GM21825 (cell line): ENCODE results near the gene CZIB.
A peak's percentile ranks its signal among the peaks of the same experiment; 100 is the strongest.

Experiments used
- ATAC-seq: cut with Tn5 transposase; IDR thresholded peaks from one replicate; pipeline ENCODE4 v1.9.1; 2021; ENCODE audit warnings: mild to moderate bottlenecking, moderate library complexity; ENCODE audit not compliant: unreplicated experiment

CZIB gene

GRCh38 chr1:53220171-53220961 is at the start of gene CZIB:
Gene CZIB, minus strand, starts transcription at chr1:53220634. Its CDS starts 59 bp downstream, at chr1:53220575.
- ATAC-seq: peak; percentile 89

- ATAC-seq: no peak
Measured at GRCh38 chr1:53270107-53270506, 49.7 kb upstream of the CZIB start.

GRCh38 chr1:53267761-53268160 is 47.3 kb upstream of the CZIB start:
- no peak for ATAC-seq

- ATAC-seq: no peak
Measured at GRCh38 chr1:53266038-53266437, 45.6 kb upstream of the CZIB start.

- no peak for ATAC-seq
Measured at GRCh38 chr1:53265581-53265980, 45.1 kb upstream of the CZIB start.

GRCh38 chr1:53264048-53264447 is 43.6 kb upstream of the CZIB start:
- no peak for ATAC-seq

- ATAC-seq: no peak
Measured at GRCh38 chr1:53262000-53262399, 41.6 kb upstream of the CZIB start.

- ATAC-seq: no peak
Measured at GRCh38 chr1:53260631-53261247, 40.3 kb upstream of the CZIB start.

GRCh38 chr1:53259932-53260331 is 39.5 kb upstream of the CZIB start:
- ATAC-seq: no peak

- no peak for ATAC-seq
Measured at GRCh38 chr1:53258216-53258615, 37.8 kb upstream of the CZIB start.

- ATAC-seq: no peak
Measured at GRCh38 chr1:53257454-53258081, 37.1 kb upstream of the CZIB start.

- ATAC-seq: no peak
Measured at GRCh38 chr1:53256511-53257453, 36.3 kb upstream of the CZIB start.

GRCh38 chr1:53255031-53255430 is 34.6 kb upstream of the CZIB start:
- ATAC-seq: no peak

- ATAC-seq: no peak
Measured at GRCh38 chr1:53254011-53254640, 33.7 kb upstream of the CZIB start.

GRCh38 chr1:53250325-53250724 is 29.9 kb upstream of the CZIB start:
- no peak for ATAC-seq

- ATAC-seq: no peak
Measured at GRCh38 chr1:53249706-53250105, 29.3 kb upstream of the CZIB start.

GRCh38 chr1:53246261-53247134 is 26.1 kb upstream of the CZIB start:
- no peak for ATAC-seq

- no peak for ATAC-seq
Measured at GRCh38 chr1:53244141-53244540, 23.7 kb upstream of the CZIB start.

- ATAC-seq: no peak
Measured at GRCh38 chr1:53242381-53242780, 21.9 kb upstream of the CZIB start.

GRCh38 chr1:53241828-53242227 is 21.4 kb upstream of the CZIB start:
- ATAC-seq: no peak
